Measurements from ENCODE around the gene BAK1.

BAK1 gene

GRCh38 chr6:33585403-33586107, 5.5 kb upstream of the BAK1 start:
- DNase-seq, result peak; percentile 70 to 75

- no peak for DNase-seq
Measured at GRCh38 chr6:33584700-33585402, 4.8 kb upstream of the BAK1 start.

- peak; percentile 18 to 33 for DNase-seq
Measured at GRCh38 chr6:33583591-33584155, 3.6 kb upstream of the BAK1 start.

- DNase-seq, result no peak
Measured at GRCh38 chr6:33581186-33581585, 1.1 kb upstream of the BAK1 start.

GRCh38 chr6:33578588-33579011, 1.5 kb downstream of the BAK1 start:
- DNase-seq, result no peak

GRCh38 chr6:33578164-33578563, 1.9 kb downstream of the BAK1 start:
- no peak for DNase-seq

GRCh38 chr6:33577718-33578117, 2.4 kb downstream of the BAK1 start:
- DNase-seq, result no peak

- DNase-seq, result no peak
Measured at GRCh38 chr6:33577106-33577535, 3.0 kb downstream of the BAK1 start.

- DNase-seq, result no peak
Measured at GRCh38 chr6:33576668-33577067, 3.4 kb downstream of the BAK1 start.

- DNase-seq, result no peak
Measured at GRCh38 chr6:33575211-33575610, 4.9 kb downstream of the BAK1 start.

- no peak for DNase-seq
Measured at GRCh38 chr6:33571637-33572316, 8.3 kb downstream of the BAK1 start.

- peak; percentile 81 to 90 for DNase-seq
Measured at GRCh38 chr6:33570806-33571636, 9.1 kb downstream of the BAK1 start.

GRCh38 chr6:33568826-33569570, 11.1 kb downstream of the BAK1 start:
- DNase-seq, result no peak

- no peak for DNase-seq
Measured at GRCh38 chr6:33567836-33568235, 12.2 kb downstream of the BAK1 start.

- DNase-seq, result no peak
Measured at GRCh38 chr6:33566182-33567084, 13.6 kb downstream of the BAK1 start.

- no peak for DNase-seq
Measured at GRCh38 chr6:33558801-33559200, 21.3 kb downstream of the BAK1 start.

- no peak for DNase-seq
Measured at GRCh38 chr6:33557376-33557775, 22.7 kb downstream of the BAK1 start.

GRCh38 chr6:33552883-33553282, 27.2 kb downstream of the BAK1 start:
- DNase-seq, result peak in 1 of 2 experiments; percentile 22

- DNase-seq, result no peak
Measured at GRCh38 chr6:33552252-33552651, 27.8 kb downstream of the BAK1 start.

GRCh38 chr6:33551538-33551937, 28.5 kb downstream of the BAK1 start:
- DNase-seq, result no peak

GRCh38 chr6:33549896-33550295, 30.2 kb downstream of the BAK1 start:
- DNase-seq, result no peak

All from SHP77 (cell line).